GM12878 (cell line): ENCODE measurements around the gene SLC44A4. TPM values are rescaled to one million over a fixed set of nuclear protein-coding genes. Genes with fewer than 3 reads are reported as not detected.

ENCODE experiments used
- BCL3 ChIP-seq: IDR thresholded peaks from 2 replicates; pipeline ENCODE4 v1.6.1; 2011; ENCODE audit warnings: borderline replicate concordance, low read depth, mild to moderate bottlenecking, moderate library complexity, low read length; ENCODE audit not compliant: insufficient read depth, poor library complexity, severe bottlenecking
- BHLHE40 ChIP-seq, 2 experiments: fragments of 450-650 bp in 1 of 2; IDR thresholded peaks; 2 replicates each; pipeline ENCODE4 v1.6.1; 2011 to 2017; ENCODE audit warnings: low read depth in 2 of 2, borderline replicate concordance in 1 of 2, improper control_type of control experiment in 1 of 2, low read length in 1 of 2, mild to moderate bottlenecking in 1 of 2
- BMI1 ChIP-seq: fragments of 450-650 bp; IDR thresholded peaks from 2 replicates; pipeline ENCODE4 v1.6.1; 2016; ENCODE audit warnings: mild to moderate bottlenecking, moderate library complexity, borderline replicate concordance
- BRCA1 ChIP-seq: IDR thresholded peaks from 2 replicates; pipeline ENCODE4 v1.6.1; 2011; ENCODE audit warnings: low read depth, low read length, improper control_type of control experiment
- EP300 ChIP-seq, 2 experiments: fragments of 150-350 bp in 1 of 2; IDR thresholded peaks; 2 replicates each; pipeline ENCODE4 v1.6.1; 2011 to 2012; ENCODE audit warnings: low read depth in 2 of 2, low read length in 2 of 2, borderline replicate concordance in 1 of 2, improper control_type of control experiment in 1 of 2, inconsistent platforms in 1 of 2; ENCODE audit not compliant: control insufficient read depth in 1 of 2
- GATAD2B ChIP-seq: fragments of 450-650 bp; conservative IDR thresholded peaks from 2 replicates; pipeline ENCODE4 v1.6.1; 2017; ENCODE audit warnings: low read depth, mild to moderate bottlenecking, moderate library complexity
- HSF1 ChIP-seq: fragments of 150-350 bp; IDR thresholded peaks from 2 replicates; pipeline ENCODE4 v1.6.1; 2014; ENCODE audit warnings: mild to moderate bottlenecking, low read depth, low read length
- IKZF1 ChIP-seq: fragments of 450-650 bp; conservative IDR thresholded peaks from 2 replicates; pipeline ENCODE4 v1.6.1; 2017; ENCODE audit warnings: antibody characterized with exemption, mild to moderate bottlenecking
- LARP7 ChIP-seq: fragments of 450-650 bp; IDR thresholded peaks from 2 replicates; pipeline ENCODE4 v1.6.1; 2017; ENCODE audit warnings: mild to moderate bottlenecking
- MEF2A ChIP-seq: IDR thresholded peaks from 2 replicates; pipeline ENCODE4 v1.6.1; 2011; ENCODE audit warnings: low read depth, mild to moderate bottlenecking, low read length, moderate library complexity; ENCODE audit not compliant: insufficient read depth
- MXI1 ChIP-seq: fragments of 150-350 bp; IDR thresholded peaks from 2 replicates; pipeline ENCODE4 v1.6.1; 2011; ENCODE audit warnings: low read depth, mild to moderate bottlenecking, inconsistent platforms, low read length, improper control_type of control experiment
- NBN ChIP-seq: fragments of 450-650 bp; IDR thresholded peaks from 2 replicates; pipeline ENCODE4 v1.6.1; 2016
- NFYB ChIP-seq: IDR thresholded peaks from 2 replicates; pipeline ENCODE4 v1.6.1; 2011; ENCODE audit warnings: low read depth, mild to moderate bottlenecking, low read length, improper control_type of control experiment, moderate library complexity; ENCODE audit not compliant: insufficient read depth
- PKNOX1 ChIP-seq: fragments of 450-650 bp; IDR thresholded peaks from 2 replicates; pipeline ENCODE4 v1.6.1; 2016; ENCODE audit warnings: mild to moderate bottlenecking
- POLR2AphosphoS5 ChIP-seq: IDR thresholded peaks from 2 replicates; pipeline ENCODE4 v1.6.1; 2011; ENCODE audit warnings: mild to moderate bottlenecking, low read length, inconsistent platforms
- POU2F2 ChIP-seq: IDR thresholded peaks from 3 replicates; pipeline ENCODE4 v1.6.1; 2011; ENCODE audit warnings: low read depth, mild to moderate bottlenecking, low read length, borderline replicate concordance
- RELA ChIP-seq: fragments of 450-650 bp; IDR thresholded peaks from 2 replicates; pipeline ENCODE4 v1.8.0; 2014; ENCODE audit warnings: borderline replicate concordance; ENCODE audit not compliant: partially characterized antibody
- SP1 ChIP-seq: IDR thresholded peaks from one replicate; pipeline ENCODE4 v1.6.1; 2011; ENCODE audit warnings: low read depth, low read length
- STAT3 ChIP-seq: IDR thresholded peaks from 2 replicates; pipeline ENCODE4 v1.6.1; 2011; ENCODE audit warnings: low read depth, low read length, improper control_type of control experiment
- TCF12 ChIP-seq: IDR thresholded peaks from 2 replicates; pipeline ENCODE4 v1.6.1; 2011; ENCODE audit warnings: low read depth, mild to moderate bottlenecking, low read length
- YY1 ChIP-seq: IDR thresholded peaks from 2 replicates; pipeline ENCODE4 v1.6.1; 2011; ENCODE audit warnings: low read depth, mild to moderate bottlenecking, low read length
- polyA plus RNA-seq, 11 experiments: library from polyadenylated mRNA; depleted of rRNA in 4 of 11; unstranded in 6 of 11; stranded (reverse) in 5 of 11; fragments of >200 nt; fragmentation: Nextera tagmentation in 4 of 11; fragmentation: Illumina TruSeq in 1 of 11; extraction: Ambion mirVana in 4 of 11; extraction: Trizol in 1 of 11; gene quantifications; 1 replicate in 1 of 11; 2 replicates in 10 of 11; pipeline versions ENCODE4 v1.2.1 to v1.2.3, GENCODE V29; 2011 to 2016; ENCODE audit warnings: inconsistent platforms in 2 of 11, missing spikeins in 2 of 11, low read depth in 1 of 11
- total RNA-seq, 4 experiments: library from RNA; depleted of rRNA in 3 of 4; stranded (reverse); fragments of >200 nt in 3 of 4; fragmentation: Illumina TruSeq in 1 of 4; extraction: Trizol in 1 of 4; gene quantifications; 2 replicates each; pipeline versions ENCODE4 v1.2.1 to v1.2.3, GENCODE V29; 2013 to 2021
- TF ChIP-seq, protein P1 (sequence below): IDR thresholded peaks from 2 replicates; pipeline ENCODE4 v1.6.1; 2011; ENCODE audit warnings: low read depth, low read length, improper control_type of control experiment, borderline replicate concordance

Gene SLC44A4
- total and polyA plus RNA-seq, 10 of the 15 experiments (the other 5 are each of a cell fraction or from before 2014, with no cell fraction given) = 0.04 to 0.24 (median 0.15) TPM; not detected in 3

- TF ChIP-seq STAT3 (no peak), POU2F2 (peak; percentile 45; the same call in 1 of the 3 replicates), MXI1 (0 out of 2 replicates have a peak, but pooled peaks have one; percentile 30), SP1 (peak; percentile 12), BCL3 (no peak), YY1 (0 out of 2 replicates have a peak, but pooled peaks have one; percentile 7), MEF2A (no peak), NFYB (peak; percentile 78), PKNOX1 (peak; percentile 52; the same call in 1 of the 2 replicates), EP300 (IDR thresholded peaks at IDR 0.05; ENCODE audit: borderline replicate concordance in 1 of 2, control insufficient read depth in 1 of 2, low read depth in 2 of 2, low read length in 2 of 2) (0 out of 4 replicates have a peak, but pooled peaks of 1 of the 2 experiments have one; percentile 30), BMI1 (no peak), TCF12 (peak; percentile 62; the same call in 1 of the 2 replicates), NBN (0 out of 2 replicates have a peak, but pooled peaks have one; percentile 35), BRCA1 (no peak), POLR2AphosphoS5 (peak; percentile 93), IKZF1 (peak; percentile 65), GATAD2B (peak; percentile 62; the same call in 1 of the 2 replicates), HSF1 (peak; percentile 100), LARP7 (peak; percentile 58; the same call in 1 of the 2 replicates), BHLHE40 (IDR thresholded peaks at IDR 0.05; ENCODE audit: borderline replicate concordance in 1 of 2, low read depth in 2 of 2, low read length in 1 of 2) (no peak), RELA (peak; percentile 10)
- TF ChIP-seq, protein P1, sequence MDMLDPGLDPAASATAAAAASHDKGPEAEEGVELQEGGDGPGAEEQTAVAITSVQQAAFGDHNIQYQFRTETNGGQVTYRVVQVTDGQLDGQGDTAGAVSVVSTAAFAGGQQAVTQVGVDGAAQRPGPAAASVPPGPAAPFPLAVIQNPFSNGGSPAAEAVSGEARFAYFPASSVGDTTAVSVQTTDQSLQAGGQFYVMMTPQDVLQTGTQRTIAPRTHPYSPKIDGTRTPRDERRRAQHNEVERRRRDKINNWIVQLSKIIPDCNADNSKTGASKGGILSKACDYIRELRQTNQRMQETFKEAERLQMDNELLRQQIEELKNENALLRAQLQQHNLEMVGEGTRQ = no peak
Measured at GRCh38 chr6:31815025-31815838, 63.6 kb downstream of the SLC44A4 start, which contains the start of the genes HSPA1A and HSPA1L (continued).
